OCI-LY7 (cell line): ENCODE data around the gene SOX8.

Experiments
- CTCF ChIP-seq: fragments of 200-600 bp; sonication (generic); conservative IDR thresholded peaks from 2 replicates; pipeline ENCODE4 v1.5.1; 2014; ENCODE audit warnings: mild to moderate bottlenecking, antibody characterized with exemption, low read length, moderate library complexity, mixed read lengths
- EZH2phosphoT487 ChIP-seq: fragments of 200-600 bp; sonication (generic); IDR thresholded peaks from 2 replicates; pipeline ENCODE4 v1.6.1; 2018; ENCODE audit warnings: low read depth, borderline replicate concordance, mild to moderate bottlenecking, mixed run types, antibody characterized with exemption, low read length, moderate library complexity, mixed read lengths

- TF ChIP-seq CTCF, result no peak
- TF ChIP-seq EZH2phosphoT487, result no peak
These were observed 42.3 kb upstream of the SOX8 start for GRCh38 chr16:939311-939710.
